SU-DHL-6 (cell line): Measurements from ENCODE around the gene TAF11L14.
"Not testable (repeated sequence)": the region's sequence is repeated elsewhere in the genome, so short reads cannot be mapped to it uniquely, and the experiment has no call there.

Experiments used
- CTCF ChIP-seq: fragments of 200-600 bp; sonication (generic); IDR thresholded peaks from one replicate; pipeline ENCODE4 v1.5.1; 2017; ENCODE audit warnings: antibody characterized with exemption, mild to moderate bottlenecking, low read length, moderate library complexity; ENCODE audit not compliant: insufficient read depth, poor library complexity, severe bottlenecking
- EZH2phosphoT487 ChIP-seq: fragments of 200-600 bp; sonication (generic), shearing (Covaris generic); conservative IDR thresholded peaks from 2 replicates; pipeline ENCODE4 v1.6.1; 2018; ENCODE audit warnings: mild to moderate bottlenecking, antibody characterized with exemption, low read length, moderate library complexity, mixed read lengths

DNA sequence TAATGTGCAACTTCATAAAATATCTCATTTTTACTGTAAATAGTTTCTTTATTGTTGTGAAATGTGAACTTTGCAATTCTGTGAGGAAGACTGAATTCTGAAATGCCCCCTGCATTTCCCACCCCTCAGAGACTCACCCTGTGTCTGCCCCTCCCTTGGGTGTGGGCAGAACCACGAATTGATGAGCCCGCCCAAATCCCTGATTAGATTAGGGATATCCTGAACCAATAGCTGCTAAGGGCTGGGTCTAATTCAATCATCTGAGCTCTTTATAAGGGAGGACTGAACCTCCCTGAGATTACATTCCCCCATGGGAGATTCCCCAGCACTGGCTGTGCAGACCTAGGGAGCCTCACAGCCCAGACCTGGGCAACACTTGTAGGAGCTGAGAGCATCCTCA lies 24.2 kb upstream of the TAF11L14 start, which contains the start of gene TAF11L12:
- not testable (repeated sequence) for TF ChIP-seq CTCF, EZH2phosphoT487
